ENCODE results near the gene UNKL.

UNKL gene

GRCh38 chr16:1436731-1437355 lies 22.3 kb upstream of the UNKL start:
- in situ Hi-C loops (cut with MboI; ENCODE audit: low pct_unique_long_range_greater_than_20kb, low sequenced_read_pairs, unreplicated experiment) = no loop called here
- TF ChIP-seq CTCF (IDR thresholded peaks at IDR 0.05; ENCODE audit: extremely low read depth, insufficient read depth, missing control alignments) = no peak
- DNase-seq (ENCODE audit: low spot score) = no peak

GRCh38 chr16:1435921-1436697 lies 21.6 kb upstream of the UNKL start:
- no peak for TF ChIP-seq CTCF (IDR thresholded peaks at IDR 0.05; ENCODE audit: extremely low read depth, insufficient read depth, missing control alignments)
- no peak for DNase-seq (ENCODE audit: low spot score)
- in situ Hi-C loops (cut with MboI; ENCODE audit: low pct_unique_long_range_greater_than_20kb, low sequenced_read_pairs, unreplicated experiment) = no loop called here

- in situ Hi-C loops (cut with MboI; ENCODE audit: low pct_unique_long_range_greater_than_20kb, low sequenced_read_pairs, unreplicated experiment) = no loop called here
- no peak for DNase-seq (ENCODE audit: low spot score)
- TF ChIP-seq CTCF (IDR thresholded peaks at IDR 0.05; ENCODE audit: extremely low read depth, insufficient read depth, missing control alignments) = no peak
Observed at GRCh38 chr16:1434644-1435592, 20.4 kb upstream of the UNKL start.

GRCh38 chr16:1433756-1434155 lies 19.3 kb upstream of the UNKL start:
- TF ChIP-seq CTCF (IDR thresholded peaks at IDR 0.05; ENCODE audit: extremely low read depth, insufficient read depth, missing control alignments) = no peak
- in situ Hi-C loops (cut with MboI; ENCODE audit: low pct_unique_long_range_greater_than_20kb, low sequenced_read_pairs, unreplicated experiment) = no loop called here
- no peak for DNase-seq (ENCODE audit: low spot score)

GRCh38 chr16:1433263-1433560 lies 18.7 kb upstream of the UNKL start:
- DNase-seq (ENCODE audit: low spot score) = no peak
- no peak for TF ChIP-seq CTCF (IDR thresholded peaks at IDR 0.05; ENCODE audit: extremely low read depth, insufficient read depth, missing control alignments)

GRCh38 chr16:1432388-1433262 lies 18.1 kb upstream of the UNKL start:
- in situ Hi-C loops (cut with MboI; ENCODE audit: low pct_unique_long_range_greater_than_20kb, low sequenced_read_pairs, unreplicated experiment) = no loop called here
- TF ChIP-seq CTCF (IDR thresholded peaks at IDR 0.05; ENCODE audit: extremely low read depth, insufficient read depth, missing control alignments) = no peak
- no peak for DNase-seq (ENCODE audit: low spot score)

More at GRCh38 chr16:1433263-1433560, 18.7 kb upstream of the UNKL start:
- in situ Hi-C loops (cut with MboI; ENCODE audit: low pct_unique_long_range_greater_than_20kb, low sequenced_read_pairs, unreplicated experiment) = no loop called here

Measured in GM13977 (cell line).